Measurements from ENCODE around the gene HECW1.

GRCh38 chr7:43166686-43167085, 54.2 kb downstream of the HECW1 start:
- no peak for TF ChIP-seq CTCF (tag by site-specific recombination; IDR thresholded peaks at IDR 0.05)
- no peak for TF ChIP-seq PRDM2 (tag by site-specific recombination; IDR thresholded peaks at IDR 0.05; ENCODE audit: borderline replicate concordance)
- no peak for TF ChIP-seq ZNF121 (tag by site-specific recombination; IDR thresholded peaks at IDR 0.05)
- TF ChIP-seq SALL2 (tag by site-specific recombination; IDR thresholded peaks at IDR 0.05; ENCODE audit: borderline replicate concordance), result no peak
- TF ChIP-seq ZSCAN5A (tag by site-specific recombination; IDR thresholded peaks at IDR 0.05), result no peak
- no peak for TF ChIP-seq ZNF639 (tag by site-specific recombination; IDR thresholded peaks at IDR 0.05)
- TF ChIP-seq ZNF175 (tag by site-specific recombination; IDR thresholded peaks at IDR 0.05), result no peak
